22Rv1 (cell line): ENCODE measurements around the gene RERE.

Experiments
- CTCF ChIP-seq: fragments of 450-650 bp; IDR thresholded peaks from 2 replicates; pipeline ENCODE4 v1.5.1; 2017; ENCODE audit warnings: mild to moderate bottlenecking
- ZFX ChIP-seq: fragments of 450-650 bp; IDR thresholded peaks from 2 replicates; pipeline ENCODE4 v1.6.1; 2017; ENCODE audit warnings: antibody characterized with exemption, borderline replicate concordance

DNA sequence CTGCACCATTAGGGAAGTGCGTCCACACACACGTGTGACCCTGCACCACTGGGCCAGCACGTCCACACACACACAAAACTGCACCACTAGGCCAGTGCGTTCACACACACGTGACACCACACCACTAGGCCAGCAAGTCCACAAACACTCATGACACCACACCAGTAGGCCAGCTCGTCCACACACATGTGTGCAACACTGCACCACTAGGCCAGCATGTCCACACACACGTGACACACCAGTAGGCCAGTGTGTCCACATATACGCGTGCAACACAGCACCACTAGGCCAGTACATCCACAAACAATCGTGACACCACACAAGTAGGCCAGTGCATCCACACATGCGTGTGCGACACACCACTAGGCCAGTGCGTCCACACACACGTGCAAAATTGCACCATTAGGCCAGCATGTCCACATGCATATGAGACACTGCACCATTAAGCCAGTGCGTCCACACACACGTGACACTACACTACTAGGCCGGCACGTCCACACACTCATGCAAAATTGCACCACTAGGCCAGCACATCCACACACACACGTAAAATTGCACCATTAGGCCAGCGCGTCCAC is 264.5 kb downstream of the RERE start:
- TF ChIP-seq CTCF (no peak), ZFX (no peak)
